ENCODE results near the gene SYNDIG1. TPM values are rescaled to one million over a fixed set of nuclear protein-coding genes. Genes with fewer than 3 reads are reported as not detected.

The SYNDIG1 gene
- total RNA-seq, 1 donor from 2014 or later, result 5.7 TPM

GRCh38 chr20:24584538-24585356, 115.3 kb downstream of the SYNDIG1 start:
- TF ChIP-seq EZH2 (IDR thresholded peaks at IDR 0.05; ENCODE audit: insufficient read depth, low read length) (no peak), CTCF (IDR thresholded peaks at IDR 0.05; ENCODE audit: insufficient read depth, low read depth, low read length) (no peak)
- Histone ChIP-seq H3K27ac (ENCODE audit: low read depth, low read length) (no peak overlapping the region), H3K9me3 (ENCODE audit: insufficient read depth, low read depth, low read length) (no peaks in the 10 kb centered on the region), H3K79me2 (ENCODE audit: insufficient read depth, low read length) (no peaks in the 10 kb centered on the region), H2AFZ (ENCODE audit: low read depth, low read length) (no peak overlapping the region), H3K4me3 (ENCODE audit: insufficient read depth, low read depth, low read length) (no peak overlapping the region), H3K27me3 (ENCODE audit: insufficient read depth, low read length) (no peaks in the 10 kb centered on the region), H3K9ac (ENCODE audit: low read length) (no peak overlapping the region), H3K4me2 (ENCODE audit: low read length) (peak overlapping the region; percentile 39), H3K36me3 (ENCODE audit: insufficient read depth, low read length) (no peaks in the 10 kb centered on the region), H4K20me1 (ENCODE audit: insufficient read depth, low read length) (no peaks in the 10 kb centered on the region), H3K4me1 (ENCODE audit: insufficient read depth, low read length) (peaks cover 9% of the 10 kb centered on the region)
- peaks cover 8% of the 10 kb centered on the region for H3K36me3 Mint-ChIP-seq (ENCODE audit: low read depth, unreplicated experiment)
- no peak overlapping the region for H3K27ac Mint-ChIP-seq (ENCODE audit: unreplicated experiment)
- H3K4me3 Mint-ChIP-seq (ENCODE audit: unreplicated experiment), result peak overlapping the region; percentile 27
- DNase-seq (ENCODE audit: low read depth) (peak; percentile 31), FAIRE-seq (no peak)
- peaks cover 9% of the 10 kb centered on the region for H3K4me1 Mint-ChIP-seq (ENCODE audit: low read depth, unreplicated experiment)
- H3K9me3 Mint-ChIP-seq (ENCODE audit: unreplicated experiment), result no peaks in the 10 kb centered on the region
- peaks cover 3% of the 10 kb centered on the region for H3K27me3 Mint-ChIP-seq (ENCODE audit: low read depth, unreplicated experiment)

- H3K9me3 ChIP-seq (ENCODE audit: insufficient read depth, low read depth, low read length), result no peaks in the 10 kb centered on the region
- H3K4me3 ChIP-seq (ENCODE audit: insufficient read depth, low read depth, low read length), result no peak overlapping the region
- no peaks in the 10 kb centered on the region for H4K20me1 ChIP-seq (ENCODE audit: insufficient read depth, low read length)
- Mint-ChIP-seq H3K27me3 (ENCODE audit: low read depth, unreplicated experiment) (peaks cover 3% of the 10 kb centered on the region), H3K36me3 (ENCODE audit: low read depth, unreplicated experiment) (peaks cover 8% of the 10 kb centered on the region), H3K4me1 (ENCODE audit: low read depth, unreplicated experiment) (peaks cover 4% of the 10 kb centered on the region), H3K4me3 (ENCODE audit: unreplicated experiment) (no peak overlapping the region), H3K27ac (ENCODE audit: unreplicated experiment) (no peak overlapping the region), H3K9me3 (ENCODE audit: unreplicated experiment) (no peaks in the 10 kb centered on the region)
- H2AFZ ChIP-seq (ENCODE audit: low read depth, low read length), result no peak overlapping the region
- no peak overlapping the region for H3K9ac ChIP-seq (ENCODE audit: low read length)
- FAIRE-seq (no peak), DNase-seq (ENCODE audit: low read depth) (no peak)
- TF ChIP-seq CTCF (IDR thresholded peaks at IDR 0.05; ENCODE audit: insufficient read depth, low read depth, low read length) (no peak), EZH2 (IDR thresholded peaks at IDR 0.05; ENCODE audit: insufficient read depth, low read length) (no peak)
- no peaks in the 10 kb centered on the region for H3K27me3 ChIP-seq (ENCODE audit: insufficient read depth, low read length)
- no peak overlapping the region for H3K4me2 ChIP-seq (ENCODE audit: low read length)
- H3K79me2 ChIP-seq (ENCODE audit: insufficient read depth, low read length), result no peaks in the 10 kb centered on the region
- peaks cover 9% of the 10 kb centered on the region for H3K4me1 ChIP-seq (ENCODE audit: insufficient read depth, low read length)
- no peak overlapping the region for H3K27ac ChIP-seq (ENCODE audit: low read depth, low read length)
- no peaks in the 10 kb centered on the region for H3K36me3 ChIP-seq (ENCODE audit: insufficient read depth, low read length)
These were observed 116.5 kb downstream of the SYNDIG1 start for GRCh38 chr20:24585796-24586522.

Measured in astrocyte (in vitro differentiated cells and primary cell).